GM21786 (cell line): ENCODE data around the gene NDE1.
"Not testable (repeated sequence)": the region's sequence is repeated elsewhere in the genome, so short reads cannot be mapped to it uniquely, and the experiment has no call there.

Experiments
- ATAC-seq: cut with Tn5 transposase; IDR thresholded peaks from one replicate; pipeline ENCODE4 v1.9.1; 2021; ENCODE audit not compliant: unreplicated experiment

Gene NDE1

DNA sequence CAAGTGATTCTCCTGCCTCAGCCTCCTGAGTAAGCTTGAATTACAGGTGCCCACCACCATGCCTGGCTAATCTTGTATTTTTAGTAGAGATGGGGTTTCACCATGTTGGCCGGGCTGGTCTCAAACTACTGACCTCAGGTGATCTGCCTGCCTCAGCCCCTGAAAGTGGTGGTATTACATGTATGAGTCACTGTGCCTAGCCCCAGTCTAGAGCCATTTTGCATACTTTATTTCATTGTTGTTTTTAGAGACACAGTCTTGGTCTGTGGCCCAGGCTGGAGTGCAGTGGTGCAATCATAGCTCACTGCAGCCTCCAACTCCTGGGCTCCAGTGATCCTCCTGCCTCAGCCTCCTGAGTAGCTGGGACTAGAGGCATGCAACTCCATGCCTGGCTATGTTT is 42.5 kb downstream of the NDE1 start:
- not testable (repeated sequence) for ATAC-seq

DNA sequence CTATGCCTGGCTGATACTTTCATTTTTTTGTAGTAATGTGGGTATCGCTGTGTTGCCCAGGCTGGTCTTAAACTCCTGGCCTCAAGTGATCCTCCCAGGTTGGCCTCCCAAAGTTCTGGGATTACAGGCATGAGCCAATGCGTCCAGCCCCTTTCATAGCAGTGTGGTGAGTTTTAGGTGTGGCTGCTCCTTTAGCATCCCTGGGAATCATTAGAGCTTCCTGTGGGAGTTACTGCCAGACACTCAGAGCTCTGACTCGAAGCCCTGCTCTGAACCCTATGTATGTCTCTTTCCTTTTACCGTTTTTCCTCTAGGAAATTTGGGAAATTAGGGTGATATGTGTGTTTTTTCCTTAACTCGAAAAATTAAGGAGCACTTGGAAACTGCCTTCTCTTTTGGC is 44.5 kb downstream of the NDE1 start:
- ATAC-seq: no peak

DNA sequence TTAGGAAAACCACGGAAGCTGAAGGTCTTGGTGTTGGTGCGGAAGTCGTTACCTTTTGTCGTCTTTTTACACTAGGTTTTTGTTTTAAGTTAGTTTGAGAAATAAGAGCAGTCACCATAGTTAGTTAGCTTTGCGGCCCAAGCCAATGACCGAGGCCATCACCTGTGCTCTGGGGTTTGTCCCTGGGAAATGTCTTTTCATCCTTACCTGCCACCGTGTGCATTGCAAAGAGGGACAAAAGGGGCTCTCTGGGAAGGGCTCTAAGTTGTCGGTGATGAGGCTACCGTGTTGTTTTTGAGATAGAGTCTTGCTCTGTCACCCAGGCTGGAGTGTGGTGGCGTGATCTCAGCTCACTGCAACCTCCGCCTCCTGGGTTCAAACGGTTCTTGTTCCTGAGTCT is 49.8 kb downstream of the NDE1 start:
- no peak for ATAC-seq

DNA sequence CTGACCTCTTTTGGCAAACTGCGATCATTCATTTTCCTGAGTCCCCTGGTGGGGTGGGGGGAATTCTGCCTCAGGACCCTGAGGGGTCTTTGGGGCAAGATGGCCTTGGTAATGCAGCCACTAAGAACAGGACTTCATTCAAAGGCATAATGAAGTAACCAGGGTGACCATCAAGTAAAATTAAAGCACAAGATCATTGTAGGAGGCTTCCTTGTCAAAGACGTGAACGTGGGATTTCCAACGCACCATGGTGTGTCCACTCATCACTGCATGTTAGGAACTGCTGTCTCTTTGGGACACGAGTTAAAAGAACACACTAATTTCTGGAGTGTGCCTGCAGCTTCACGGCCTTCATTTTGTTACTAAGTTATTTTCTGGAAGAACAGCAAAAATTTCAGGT is 51.3 kb downstream of the NDE1 start:
- no peak for ATAC-seq

DNA sequence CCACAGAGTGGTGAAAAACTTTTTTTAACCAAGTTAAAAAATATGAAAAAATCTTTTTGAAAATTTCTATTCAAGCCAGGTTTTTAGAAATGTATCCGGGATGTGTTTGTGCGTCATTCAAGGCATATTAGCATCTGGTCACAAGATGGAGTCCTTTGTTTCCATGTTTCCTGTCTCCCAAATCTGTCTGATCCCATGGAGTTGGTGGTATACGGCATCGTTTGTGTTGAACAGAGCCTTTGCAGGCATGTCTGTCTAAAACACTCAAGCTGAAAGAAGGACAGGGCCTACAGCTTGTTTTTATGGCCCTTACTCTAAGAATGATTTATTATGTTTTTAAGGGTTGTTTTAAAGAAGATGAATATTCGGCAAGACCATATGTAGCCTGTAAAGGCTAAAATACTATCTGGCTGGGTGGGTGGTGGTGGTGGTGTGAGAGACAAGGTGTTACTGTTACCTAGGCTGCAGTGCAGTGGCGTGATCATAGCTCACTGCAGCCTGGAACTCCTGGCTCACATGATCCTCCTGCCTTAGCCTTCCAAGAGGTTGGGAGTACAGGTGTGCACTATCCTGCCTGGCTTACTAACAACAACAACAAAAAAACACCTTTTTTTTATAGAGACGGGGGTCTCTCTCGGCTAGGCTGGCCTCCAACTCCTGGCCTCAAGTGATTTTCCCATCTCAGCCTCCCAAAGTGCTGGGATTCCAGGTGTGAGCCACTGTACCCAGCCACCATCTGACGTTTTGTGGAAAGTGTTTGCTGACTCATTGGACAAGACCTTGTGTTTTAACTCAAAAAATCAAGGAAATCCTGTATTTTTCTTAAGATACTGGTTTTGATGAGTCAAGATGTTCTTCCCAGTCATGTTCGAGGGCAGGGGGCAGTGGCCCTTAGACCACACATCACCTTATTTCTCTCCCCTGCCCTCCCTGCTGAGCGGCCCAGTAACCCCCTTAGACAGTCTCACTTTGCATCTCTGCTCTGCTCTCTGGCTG is 52.2 kb downstream of the NDE1 start:
- no peak for ATAC-seq

DNA sequence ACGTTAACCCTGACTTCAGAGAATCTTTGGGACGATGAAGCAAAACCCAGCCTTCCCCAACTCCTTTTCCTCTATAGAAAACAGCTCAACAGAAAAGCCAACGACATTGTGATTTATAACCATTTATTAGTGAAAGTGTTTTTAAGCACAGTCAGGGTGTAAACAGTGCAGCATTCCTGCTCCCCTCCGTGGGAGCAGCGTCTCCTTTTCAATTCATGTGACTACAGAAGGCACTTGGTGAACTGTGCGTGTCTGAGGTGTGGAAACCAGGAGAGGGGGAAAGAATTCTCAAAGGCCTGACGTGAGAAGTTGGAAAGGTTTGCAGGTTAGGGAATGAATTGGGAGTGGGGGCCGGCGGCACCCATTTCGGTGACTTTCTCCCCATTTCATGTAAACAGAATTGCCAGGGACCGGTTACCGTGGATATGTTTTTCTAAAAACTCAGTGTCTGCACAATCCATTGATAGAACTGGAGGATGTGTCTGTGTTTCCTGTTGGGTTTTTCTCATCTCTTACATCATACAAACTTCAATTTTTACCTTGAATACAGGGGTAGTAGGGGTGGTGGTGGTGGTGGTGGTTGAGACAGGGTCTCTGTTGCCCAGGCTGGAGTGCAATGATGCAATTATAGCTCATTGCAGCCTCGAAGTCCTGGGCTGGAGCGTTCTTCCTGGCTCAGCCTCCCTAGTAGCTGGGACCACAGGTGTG is 53.1 kb downstream of the NDE1 start:
- ATAC-seq: no peak

DNA sequence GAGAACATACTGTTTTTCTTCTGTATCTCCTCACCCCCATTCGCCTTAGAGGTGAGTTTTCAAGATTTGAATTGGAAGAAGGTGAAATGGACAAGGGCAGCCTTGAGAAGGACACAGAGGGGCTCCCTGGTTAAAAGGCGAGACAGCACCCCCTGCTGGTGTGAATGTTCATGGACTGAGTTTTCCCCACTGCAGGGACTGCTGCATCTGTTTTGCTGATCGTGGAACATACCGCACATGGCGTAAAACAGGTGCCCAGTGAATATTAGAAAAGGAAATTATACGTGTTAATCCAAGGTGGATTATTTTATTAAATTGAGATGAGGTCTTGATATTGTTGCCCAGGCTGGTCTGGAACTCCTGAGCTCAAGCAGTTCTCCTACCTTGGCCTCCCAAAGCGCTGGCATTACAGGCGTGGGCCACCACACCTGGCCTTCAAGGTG is 54.5 kb downstream of the NDE1 start:
- no peak for ATAC-seq

DNA sequence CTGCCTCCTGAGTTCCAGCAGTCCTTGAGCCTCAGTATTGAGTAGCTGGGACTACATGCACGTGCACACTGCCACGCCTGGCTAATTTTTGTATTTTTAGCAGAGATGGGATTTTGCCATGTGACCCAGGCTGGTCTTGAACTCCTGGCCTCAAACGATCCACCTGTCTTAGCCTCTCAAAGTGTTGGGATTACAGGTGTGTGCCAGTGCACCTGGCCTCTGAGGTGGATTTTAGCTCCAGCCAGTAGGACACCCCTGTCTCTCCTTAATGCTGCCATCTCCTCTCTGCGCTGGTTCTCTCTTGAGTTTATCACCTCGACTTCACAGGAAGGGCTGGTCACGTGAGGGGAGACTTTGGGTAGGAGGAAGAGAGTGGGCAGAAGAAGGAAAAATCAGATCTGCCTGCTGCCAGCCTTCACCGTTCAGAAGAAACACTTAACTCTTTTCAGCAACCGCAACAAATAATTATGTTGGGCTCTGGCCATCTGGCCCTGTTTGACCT is 55.1 kb downstream of the NDE1 start:
- ATAC-seq: no peak

DNA sequence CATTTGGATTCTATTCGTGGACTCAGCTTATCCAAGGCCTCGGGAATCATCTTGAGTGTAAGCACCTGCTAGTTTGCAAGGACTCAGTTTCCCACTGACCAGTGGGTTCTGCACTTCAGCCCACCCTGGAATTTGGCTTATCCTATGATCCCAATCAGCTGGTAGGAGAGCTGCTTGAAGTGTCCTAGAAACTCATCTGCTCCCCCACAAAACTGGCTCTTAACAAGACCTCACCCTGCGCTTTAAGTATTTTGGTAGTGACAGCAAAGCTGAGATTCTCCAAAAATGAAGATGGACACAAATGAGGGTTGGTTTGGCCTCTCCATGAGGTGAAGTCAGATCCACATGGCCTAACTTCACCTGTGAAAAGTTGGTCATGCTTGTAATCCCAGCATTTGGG is 57.3 kb downstream of the NDE1 start:
- ATAC-seq: no peak

DNA sequence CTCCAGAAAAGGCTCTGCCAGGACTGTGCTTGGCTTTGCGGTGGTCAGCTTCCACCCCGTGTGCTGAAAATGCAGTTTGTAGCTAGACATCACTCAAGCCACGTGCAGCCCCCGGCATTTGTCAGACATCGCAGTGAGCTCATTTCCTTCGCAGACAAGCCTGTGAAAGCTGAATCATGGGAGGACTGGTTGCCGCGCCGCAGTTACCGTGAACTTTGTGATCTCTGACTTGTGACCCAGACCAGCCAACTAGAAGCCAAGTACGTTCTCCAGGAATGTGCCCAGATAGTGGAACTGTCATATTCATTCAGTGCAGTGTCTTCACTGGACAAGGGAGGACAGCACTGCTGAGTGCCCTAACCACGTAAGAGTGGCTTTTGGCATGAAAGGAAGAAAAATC is 58.1 kb downstream of the NDE1 start:
- no peak for ATAC-seq

DNA sequence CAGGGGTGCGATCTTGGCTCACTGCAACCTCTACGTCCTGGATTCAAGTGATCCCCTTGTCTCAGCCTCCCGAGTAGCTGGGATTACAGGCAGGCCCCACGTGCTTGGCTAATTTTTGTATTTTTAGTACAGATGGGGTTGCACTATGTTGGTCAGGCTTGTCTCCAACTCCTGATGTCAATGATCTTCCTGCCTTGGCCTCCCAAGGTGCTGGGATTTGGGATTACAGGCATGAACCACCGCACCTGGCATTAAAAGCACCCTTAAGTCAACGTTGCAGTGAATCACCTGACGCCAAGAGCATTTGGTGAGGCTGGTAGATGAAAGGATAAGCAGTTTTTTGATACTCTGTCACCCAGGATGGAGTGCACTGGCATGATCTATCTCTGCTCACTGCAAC is 59.0 kb downstream of the NDE1 start:
- ATAC-seq: no peak

DNA sequence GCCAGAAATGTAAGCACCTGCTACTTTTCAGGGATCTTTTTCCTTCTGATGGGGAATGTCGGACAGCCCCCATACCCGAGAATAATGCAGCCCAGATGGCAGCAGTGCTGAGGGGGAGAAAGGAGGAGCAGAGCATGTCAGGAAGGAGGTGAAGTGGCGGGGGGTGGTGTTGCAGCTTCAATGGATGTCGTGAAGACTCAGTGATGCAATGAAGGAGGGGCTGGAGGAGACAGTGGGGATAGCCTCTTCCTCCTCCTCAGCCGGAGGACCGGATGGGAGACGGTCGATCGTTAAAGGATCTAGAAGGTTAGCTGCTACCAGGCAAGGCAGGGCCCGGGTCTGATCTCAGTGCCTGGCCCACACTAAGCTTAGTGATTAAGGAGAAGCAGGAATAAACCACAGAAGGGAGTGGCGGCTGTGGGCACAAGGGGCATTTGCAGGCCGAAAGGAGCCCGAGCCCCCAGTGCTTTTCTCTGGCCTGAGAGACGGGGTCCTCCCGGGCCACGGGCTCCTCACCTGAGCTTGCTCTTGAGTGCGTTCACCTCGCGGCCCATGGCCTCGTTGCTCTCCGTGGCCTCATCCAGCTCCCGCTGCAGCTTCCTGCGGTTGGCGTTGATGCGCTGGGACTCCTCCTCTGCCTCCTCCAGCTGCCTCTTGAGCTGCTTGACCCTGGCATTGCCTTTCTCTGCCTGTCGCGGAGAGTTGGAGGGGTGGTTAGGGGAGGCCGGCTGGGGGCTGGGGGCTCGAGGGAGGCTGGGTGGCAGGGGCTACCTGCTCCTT is 64.5 kb downstream of the NDE1 start:
- no peak for ATAC-seq

DNA sequence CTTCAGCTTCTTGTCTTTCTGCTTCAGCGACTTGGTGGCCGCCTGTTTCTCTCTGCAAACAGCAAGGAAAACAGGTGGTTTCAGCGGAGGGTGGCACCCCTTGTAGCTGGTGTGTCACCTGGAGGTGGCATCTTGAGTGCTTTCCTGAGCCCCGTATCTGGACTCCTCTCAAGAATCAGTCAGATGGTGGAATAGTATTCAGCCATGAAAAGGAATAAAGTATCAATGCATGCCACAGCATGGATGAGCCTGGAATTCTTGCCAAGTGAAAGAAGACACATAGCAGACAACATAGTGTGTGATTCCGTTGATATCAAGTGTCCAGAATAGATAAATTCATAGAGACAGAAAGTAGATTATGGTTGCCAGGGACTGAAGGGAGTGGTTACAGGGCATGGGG is 65.2 kb downstream of the NDE1 start:
- ATAC-seq: no peak

DNA sequence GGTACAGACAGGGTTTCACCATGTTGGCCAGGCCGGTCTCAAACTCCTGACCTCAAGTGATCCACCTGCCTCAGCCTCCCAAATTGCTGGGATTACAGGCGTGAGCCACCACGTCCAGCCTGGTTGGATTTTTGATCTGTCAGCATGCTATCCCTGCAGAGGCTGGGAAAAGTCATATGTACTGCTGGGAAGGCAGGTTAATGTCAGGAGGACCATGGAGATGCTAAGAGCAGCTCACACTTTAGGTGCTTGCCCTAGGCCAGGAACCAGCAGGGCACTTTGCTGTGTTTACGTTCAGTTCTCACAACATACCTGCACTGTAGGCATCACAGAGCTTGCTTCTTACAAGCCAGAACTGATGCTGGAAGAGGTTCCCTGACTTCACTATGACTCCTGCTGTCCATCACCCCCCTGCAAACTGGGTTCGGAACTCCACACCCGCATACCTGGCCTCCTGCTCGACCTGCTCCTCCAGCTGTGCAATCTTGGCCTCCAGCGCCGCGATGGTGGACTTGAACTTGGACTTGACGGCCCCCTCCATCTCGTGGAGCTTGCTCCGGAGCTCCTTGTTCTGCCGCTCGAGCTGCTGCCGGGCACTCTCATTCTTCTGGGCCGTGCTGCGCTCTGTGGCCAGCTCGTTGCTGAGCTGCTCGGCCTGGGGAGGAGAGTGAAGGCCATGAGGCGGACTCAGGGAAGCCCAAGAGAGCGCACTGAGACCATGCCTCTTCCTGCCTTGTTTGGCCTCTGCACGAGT is 66.8 kb downstream of the NDE1 start:
- ATAC-seq: no peak

DNA sequence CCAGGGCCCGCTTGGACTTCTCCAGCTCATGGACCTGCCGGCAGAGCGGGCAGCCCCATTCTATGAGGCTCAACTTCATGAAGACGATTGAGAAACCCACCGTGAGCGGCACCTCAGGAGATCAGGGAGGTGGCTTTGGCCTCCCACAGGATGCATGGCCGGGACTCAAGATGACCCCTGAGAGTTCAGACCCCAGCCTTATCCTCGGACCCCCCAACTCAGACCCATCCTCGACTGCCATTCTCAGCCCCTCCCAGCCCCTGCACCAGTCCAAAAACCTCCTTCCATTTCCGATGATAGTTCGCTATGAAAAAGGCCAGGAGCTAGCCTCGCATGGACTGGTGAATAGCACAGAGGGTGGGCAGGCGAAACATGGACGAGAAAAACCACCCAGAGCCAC is 71.0 kb downstream of the NDE1 start:
- no peak for ATAC-seq

DNA sequence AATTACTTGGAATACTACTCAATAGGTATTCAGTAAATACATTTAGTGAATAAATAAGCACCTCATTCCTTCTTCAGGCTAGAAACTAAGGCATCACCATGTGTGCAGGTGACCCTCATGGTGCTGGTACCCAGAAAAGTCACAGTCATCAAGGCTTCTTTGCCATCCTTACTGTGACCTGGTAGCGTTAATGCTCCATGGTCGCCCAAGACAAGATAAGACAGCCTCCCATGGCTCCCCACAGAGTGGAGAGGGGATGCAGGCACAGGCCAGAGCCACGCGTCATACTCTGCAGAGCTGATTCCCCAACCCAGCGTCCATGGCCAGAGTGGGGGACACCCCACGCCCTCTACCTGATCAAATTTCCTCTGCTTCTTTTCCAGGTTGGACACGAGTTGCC is 73.8 kb downstream of the NDE1 start:
- no peak for ATAC-seq

DNA sequence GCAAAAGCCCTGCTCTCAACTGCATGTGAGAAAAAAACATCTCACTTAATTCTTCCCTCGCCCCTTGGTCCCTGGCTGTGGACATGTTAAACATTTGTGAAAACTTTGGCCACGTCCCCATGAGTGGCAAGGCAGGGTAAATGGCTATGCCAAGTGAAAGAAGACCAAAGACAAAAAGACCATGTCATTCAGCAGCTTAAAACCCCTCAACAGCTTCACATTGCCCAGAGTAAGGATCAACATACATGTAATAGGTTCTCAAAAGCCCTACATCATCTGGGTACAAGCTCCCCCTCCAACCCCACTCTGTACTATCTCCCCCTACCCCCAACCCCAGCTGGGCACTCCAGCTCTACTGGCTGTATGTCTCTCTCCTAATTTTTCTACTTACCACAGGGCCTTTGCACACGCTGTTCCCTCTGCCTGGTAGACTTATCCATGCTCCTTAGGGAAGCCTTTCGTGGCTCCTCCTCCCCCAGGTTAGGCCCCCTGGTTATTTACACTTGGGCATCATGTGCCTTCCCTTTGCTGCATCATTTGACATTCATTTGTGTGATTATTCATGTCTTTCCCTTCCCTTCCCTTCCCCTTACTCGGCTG is 75.7 kb downstream of the NDE1 start:
- no peak for ATAC-seq

DNA sequence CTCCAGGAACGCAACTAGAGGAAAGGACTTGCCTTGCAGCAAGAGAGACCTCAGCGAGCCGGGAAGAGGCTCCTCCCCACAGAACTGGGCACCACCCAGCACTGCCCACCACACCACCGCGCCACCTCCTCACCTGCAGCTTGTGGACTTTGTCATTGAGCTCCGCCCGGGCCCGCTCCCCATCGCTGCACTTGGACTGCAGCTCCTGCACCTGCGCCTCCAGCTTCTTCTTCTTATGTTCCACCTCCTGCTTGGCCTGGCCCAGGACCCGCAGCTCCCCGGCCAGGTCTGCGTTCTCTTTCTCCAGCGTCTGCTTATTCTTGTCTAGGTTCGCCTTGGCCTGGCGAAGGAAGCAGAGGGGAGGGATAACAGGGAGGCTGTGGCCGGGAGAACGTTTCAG is 76.7 kb downstream of the NDE1 start:
- no peak for ATAC-seq

DNA sequence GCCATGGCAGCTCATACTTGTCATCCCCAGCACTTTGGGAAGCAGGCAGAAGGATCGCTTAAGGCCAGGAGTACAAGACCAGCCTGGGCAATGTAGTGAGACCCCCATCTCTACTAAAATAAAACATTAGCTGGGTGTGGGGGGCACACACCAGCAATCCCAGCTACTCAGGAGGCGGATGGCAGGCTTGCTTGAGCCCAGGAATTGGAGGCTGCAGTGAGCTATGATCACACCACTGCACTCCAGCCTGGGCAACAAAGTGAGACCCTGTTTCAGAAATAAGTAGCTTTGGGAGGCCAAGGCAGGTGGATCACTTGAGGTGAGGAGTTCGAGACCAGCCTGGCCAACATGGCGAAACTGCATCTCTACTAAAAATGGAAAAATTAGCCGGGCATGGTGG is 77.7 kb downstream of the NDE1 start:
- not testable (repeated sequence) for ATAC-seq

DNA sequence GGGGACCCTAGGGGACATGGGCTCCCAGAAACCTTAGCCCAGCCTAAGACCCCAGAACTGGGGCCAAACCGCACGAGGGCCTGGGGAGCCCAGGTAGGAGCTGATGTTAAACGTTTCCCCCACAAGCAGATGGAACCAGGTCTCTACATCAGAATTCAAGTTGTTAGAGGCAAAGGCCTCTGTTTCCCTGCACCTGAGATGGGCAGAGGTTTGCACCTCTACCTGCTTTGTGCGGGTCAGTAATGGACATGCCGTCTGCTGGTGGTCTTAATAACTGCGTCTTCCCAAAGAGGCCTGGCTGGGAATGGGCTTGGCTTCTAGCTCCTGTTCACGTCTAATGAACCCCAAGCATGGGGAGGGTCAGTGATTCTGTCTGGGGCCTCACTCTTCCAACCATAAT is 79.1 kb downstream of the NDE1 start:
- ATAC-seq: no peak
